PC-9 (cell line): ENCODE data around the gene SLC22A23. TPM values are rescaled to one million over a fixed set of nuclear protein-coding genes. Genes with fewer than 3 reads are reported as not detected.

Source experiments
- BruUV-seq: library from RNA; stranded (reverse); fragments of 400-500 nt; replicated peaks from 2 replicates; lab custom pipeline; 2021; lab: Mats Ljungman, UMichigan
- CTCF ChIA-PET: fragments of 300-600 bp; sonication (Branson Sonifier 250); formaldehyde crosslinking; loops from one replicate; lab custom pipeline; 2022; ENCODE audit warnings: antibody characterized with exemption; lab: Charles Lee
- POLR2A ChIA-PET: fragments of 300-600 bp; sonication (Branson Sonifier 250); formaldehyde crosslinking; loops from one replicate; lab custom pipeline; 2022; ENCODE audit warnings: antibody characterized with exemption; ENCODE audit not compliant: unreplicated experiment; lab: Charles Lee
- DNase-seq, 2 experiments: peaks; one replicate each; pipeline versions ENCODE4 v3.0.0 to v3.0.0-alpha.2; 2015 to 2022; ENCODE audit warnings: mixed read lengths in 1 of 2
- H2AFZ ChIP-seq: fragments of 200-600 bp; sonication (generic); 2 replicates; pipeline ENCODE4 v1.8.1; 2017; ENCODE audit warnings: antibody characterized with exemption
- H3F3A ChIP-seq: fragments of 200-600 bp; sonication (generic); 2 replicates; pipeline ENCODE4 v1.8.1; 2017; ENCODE audit warnings: antibody characterized with exemption, mild to moderate bottlenecking, low read depth; ENCODE audit not compliant: insufficient read depth
- H3K27ac ChIP-seq: fragments of 200-600 bp; sonication (generic); 2 replicates; pipeline ENCODE4 v1.6.1; 2016; ENCODE audit warnings: mixed run types
- H3K27me3 ChIP-seq: fragments of 200-600 bp; sonication (generic); 2 replicates; pipeline ENCODE4 v1.6.1; 2016; ENCODE audit warnings: low read depth, mixed run types; ENCODE audit not compliant: insufficient read depth
- H3K36me3 ChIP-seq: fragments of 200-600 bp; sonication (generic); 2 replicates; pipeline ENCODE4 v1.6.1; 2016; ENCODE audit warnings: low read depth, mixed run types
- H3K4me1 ChIP-seq: fragments of 200-600 bp; sonication (generic); replicated peaks from 2 replicates; pipeline ENCODE4 v1.6.1; 2016; ENCODE audit warnings: mixed run types; ENCODE audit not compliant: insufficient read depth
- H3K4me2 ChIP-seq: fragments of 200-600 bp; sonication (generic); 2 replicates; pipeline ENCODE4 v1.6.1; 2017; ENCODE audit warnings: mixed run types
- H3K4me3 ChIP-seq: fragments of 200-600 bp; sonication (generic); 2 replicates; pipeline ENCODE4 v1.6.1; 2016; ENCODE audit warnings: mixed run types
- H3K79me2 ChIP-seq: fragments of 200-600 bp; sonication (generic); 2 replicates; pipeline ENCODE4 v1.6.1; 2017; ENCODE audit warnings: low read depth, mixed run types
- H3K9me2 ChIP-seq: fragments of 200-600 bp; sonication (generic); 2 replicates; pipeline ENCODE4 v1.8.1; 2017; ENCODE audit warnings: mild to moderate bottlenecking; ENCODE audit not compliant: insufficient read depth
- H3K9me3 ChIP-seq: fragments of 200-600 bp; sonication (generic); 2 replicates; pipeline ENCODE4 v1.8.1; 2016; ENCODE audit warnings: low read depth; ENCODE audit not compliant: insufficient read depth
- H4K20me1 ChIP-seq: fragments of 200-600 bp; sonication (generic); 2 replicates; pipeline ENCODE4 v1.8.1; 2017; ENCODE audit not compliant: insufficient read depth
- EZH2 ChIP-seq: fragments of 200-600 bp; sonication (generic); IDR thresholded peaks from 2 replicates; pipeline ENCODE4 v1.8.0; 2017; ENCODE audit warnings: antibody characterized with exemption, low read depth
- intact Hi-C: fragments of 100-400 bp; cut with micrococcal nuclease; formaldehyde crosslinking; loops from one replicate; pipeline ENCODE4 v1.10.0; 2022; ENCODE audit not compliant: unreplicated experiment
- total RNA-seq: library from RNA; stranded (reverse); gene quantifications from 2 replicates; pipeline ENCODE4 v1.2.3, GENCODE V29; 2021
- TF ChIP-seq, protein P1 (sequence below): fragments of 200-600 bp; sonication (generic); conservative IDR thresholded peaks from 2 replicates; pipeline ENCODE4 v1.6.1; 2017; ENCODE audit warnings: mixed run types, antibody characterized with exemption, mild to moderate bottlenecking, moderate library complexity

SLC22A23 gene
- total RNA-seq, 1 experiment from 2014 or later, result 13.5 TPM

DNA sequence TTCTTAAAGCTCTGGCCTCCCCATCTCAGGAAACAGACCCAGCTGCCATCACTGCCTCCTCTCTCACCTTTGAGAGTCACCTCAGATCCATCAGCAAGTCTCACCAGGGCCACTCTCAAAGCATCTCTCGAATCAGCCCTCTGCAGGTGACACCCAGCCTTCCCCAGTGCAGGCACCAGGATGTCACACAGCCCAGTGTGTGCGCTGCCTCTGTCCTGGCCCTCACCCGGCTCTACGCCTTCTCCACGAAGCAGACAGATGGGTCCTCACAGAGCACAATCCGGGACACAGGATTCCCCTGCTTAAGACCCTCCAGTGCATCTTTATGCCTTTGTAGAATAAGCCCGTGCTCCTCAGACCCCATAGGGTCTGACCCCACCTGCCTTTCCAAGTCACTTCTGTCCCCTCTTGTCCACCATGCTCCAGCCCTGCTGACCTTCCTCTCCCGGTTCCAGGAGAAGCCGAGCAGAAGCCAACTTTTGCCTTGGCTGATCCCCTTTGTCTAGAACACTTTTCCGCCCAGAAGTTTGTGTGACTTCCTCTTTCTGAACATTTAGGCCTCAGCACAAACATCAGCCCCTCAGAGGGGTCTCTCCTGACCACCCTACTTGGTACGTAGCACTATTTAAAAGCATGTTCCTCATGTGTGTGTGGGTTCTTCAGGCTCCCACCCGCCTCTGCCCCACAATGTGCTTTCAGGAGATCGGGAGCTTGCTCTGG, 137.9 kb downstream of the SLC22A23 start:
- TF ChIP-seq, protein P1, sequence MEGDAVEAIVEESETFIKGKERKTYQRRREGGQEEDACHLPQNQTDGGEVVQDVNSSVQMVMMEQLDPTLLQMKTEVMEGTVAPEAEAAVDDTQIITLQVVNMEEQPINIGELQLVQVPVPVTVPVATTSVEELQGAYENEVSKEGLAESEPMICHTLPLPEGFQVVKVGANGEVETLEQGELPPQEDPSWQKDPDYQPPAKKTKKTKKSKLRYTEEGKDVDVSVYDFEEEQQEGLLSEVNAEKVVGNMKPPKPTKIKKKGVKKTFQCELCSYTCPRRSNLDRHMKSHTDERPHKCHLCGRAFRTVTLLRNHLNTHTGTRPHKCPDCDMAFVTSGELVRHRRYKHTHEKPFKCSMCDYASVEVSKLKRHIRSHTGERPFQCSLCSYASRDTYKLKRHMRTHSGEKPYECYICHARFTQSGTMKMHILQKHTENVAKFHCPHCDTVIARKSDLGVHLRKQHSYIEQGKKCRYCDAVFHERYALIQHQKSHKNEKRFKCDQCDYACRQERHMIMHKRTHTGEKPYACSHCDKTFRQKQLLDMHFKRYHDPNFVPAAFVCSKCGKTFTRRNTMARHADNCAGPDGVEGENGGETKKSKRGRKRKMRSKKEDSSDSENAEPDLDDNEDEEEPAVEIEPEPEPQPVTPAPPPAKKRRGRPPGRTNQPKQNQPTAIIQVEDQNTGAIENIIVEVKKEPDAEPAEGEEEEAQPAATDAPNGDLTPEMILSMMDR, result no peak
- no peak for TF ChIP-seq EZH2
- no peak overlapping the region for H3K27ac ChIP-seq
- no peaks in the 10 kb centered on the region for H3K27me3 ChIP-seq
- intact Hi-C loops, result no loop called here
- H3K4me2 ChIP-seq, result no peak overlapping the region
- no peaks in the 10 kb centered on the region for H3K36me3 ChIP-seq
- no TSS peak for BruUV-seq
- CTCF ChIA-PET, result interaction anchor here (0.6 kb wide), 1 partner anchor 155 kb away, joined by 3 read pairs; no protein-coding TSS in a partner anchor
- no peaks in the 10 kb centered on the region for H3K9me3 ChIP-seq
- no peak overlapping the region for H2AFZ ChIP-seq
- H3F3A ChIP-seq, result no peaks in the 10 kb centered on the region
- POLR2A ChIA-PET, result no interaction called here
- H3K4me3 ChIP-seq, result no peak overlapping the region
- H3K79me2 ChIP-seq, result no peaks in the 10 kb centered on the region
- no peaks in the 10 kb centered on the region for H4K20me1 ChIP-seq
- H3K9me2 ChIP-seq, result no peaks in the 10 kb centered on the region
- no peaks in the 10 kb centered on the region for H3K4me1 ChIP-seq
- DNase-seq, result no peak

- Histone ChIP-seq H4K20me1 (no peaks in the 10 kb centered on the region), H3K27ac (no peak overlapping the region), H2AFZ (no peak overlapping the region), H3K4me3 (no peak overlapping the region), H3K9me3 (no peaks in the 10 kb centered on the region), H3F3A (no peaks in the 10 kb centered on the region), H3K36me3 (no peaks in the 10 kb centered on the region), H3K27me3 (no peaks in the 10 kb centered on the region), H3K4me2 (no peak overlapping the region), H3K9me2 (no peaks in the 10 kb centered on the region), H3K4me1 (no peaks in the 10 kb centered on the region), H3K79me2 (no peaks in the 10 kb centered on the region)
- TF ChIP-seq, protein P1, result no peak
- TF ChIP-seq EZH2, result no peak
- ChIA-PET CTCF (no interaction called here), POLR2A (interaction anchor here (0.6 kb wide), 1 partner anchor 176 kb away, joined by 9 read pairs; no protein-coding TSS in a partner anchor)
- no peak for DNase-seq
- intact Hi-C loops, result no loop called here
- BruUV-seq, result no TSS peak
These were observed 138.6 kb downstream of the SLC22A23 start for GRCh38 chr6:3318226-3318625.

GRCh38 chr6:3317741-3318211, 139.1 kb downstream of the SLC22A23 start:
- ChIA-PET POLR2A (interaction anchor here (0.6 kb wide), 1 partner anchor 175 kb away, joined by 9 read pairs; no protein-coding TSS in a partner anchor), CTCF (no interaction called here)
- H3K4me2 ChIP-seq, result no peak overlapping the region
- no peaks in the 10 kb centered on the region for H3K79me2 ChIP-seq
- no peak for TF ChIP-seq EZH2
- TF ChIP-seq, protein P1, result no peak
- no TSS peak for BruUV-seq
- intact Hi-C loops, result no loop called here
- H3K4me1 ChIP-seq, result no peaks in the 10 kb centered on the region
- H3K27ac ChIP-seq, result no peak overlapping the region
- H2AFZ ChIP-seq, result no peak overlapping the region
- no peaks in the 10 kb centered on the region for H3K9me3 ChIP-seq
- H3K9me2 ChIP-seq, result no peaks in the 10 kb centered on the region
- H3F3A ChIP-seq, result no peaks in the 10 kb centered on the region
- no peaks in the 10 kb centered on the region for H4K20me1 ChIP-seq
- H3K36me3 ChIP-seq, result no peaks in the 10 kb centered on the region
- no peak for DNase-seq
- no peak overlapping the region for H3K4me3 ChIP-seq
- H3K27me3 ChIP-seq, result no peaks in the 10 kb centered on the region
